T-helper 1 cell treated with Interleukin-12 subunit alpha and Interleukin-12 subunit beta and Interleukin-4 antibody, amounts not matched to agents 30 μg/mL and 1 μg/mL, for 36 hours (primary cell): ENCODE measurements around the gene ADAM8.
"Not testable (repeated sequence)": the region's sequence is repeated elsewhere in the genome, so short reads cannot be mapped to it uniquely, and the experiment has no call there.

Experiments
- H3K27ac Mint-ChIP-seq: one replicate; pipeline ENCODE4 v1.8.0; 2021; ENCODE audit warnings: mild to moderate bottlenecking, mixed read lengths
- H3K27me3 Mint-ChIP-seq: one replicate; pipeline ENCODE4 v1.8.0; 2021; ENCODE audit warnings: low read depth, mixed read lengths
- H3K36me3 Mint-ChIP-seq: one replicate; pipeline ENCODE4 v1.8.0; 2021; ENCODE audit warnings: low read depth, mixed read lengths
- H3K4me1 Mint-ChIP-seq: one replicate; pipeline ENCODE4 v1.8.0; 2021; ENCODE audit warnings: low read depth, mixed read lengths
- H3K4me3 Mint-ChIP-seq: one replicate; pipeline ENCODE4 v1.8.0; 2021; ENCODE audit warnings: mild to moderate bottlenecking, moderate library complexity, mixed read lengths
- H3K9me3 Mint-ChIP-seq: one replicate; pipeline ENCODE4 v1.8.0; 2021; ENCODE audit warnings: mixed read lengths

The ADAM8 gene

DNA sequence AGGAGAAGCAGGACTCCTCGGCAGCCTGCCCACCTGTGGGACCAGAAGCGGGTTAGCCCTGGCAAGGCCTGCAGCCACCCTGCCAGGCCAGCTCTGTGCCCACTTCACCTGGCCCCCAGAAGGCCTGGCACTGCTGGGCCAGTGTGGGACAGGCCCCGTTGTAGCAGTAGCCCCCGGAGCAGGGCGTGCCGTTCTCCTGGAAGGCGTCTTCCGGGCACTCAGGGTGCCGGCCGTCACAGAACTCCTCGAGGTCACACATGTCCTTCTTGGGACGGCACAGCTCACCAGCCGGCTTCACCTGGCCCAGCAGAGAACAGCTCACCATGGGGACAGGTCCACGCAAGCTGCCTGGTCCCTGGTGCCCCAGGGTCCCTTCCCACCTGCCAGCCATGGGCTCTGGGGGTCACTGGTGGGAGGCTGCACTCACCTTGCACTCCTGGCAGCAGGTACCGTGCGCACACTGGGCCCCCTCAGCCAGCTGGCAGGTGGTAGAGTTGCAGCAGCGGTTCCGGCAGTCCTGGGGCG is 5.8 kb downstream of the ADAM8 start:
- Mint-ChIP-seq H3K36me3 (peaks cover 7% of the 10 kb centered on the region), H3K9me3 (no peaks in the 10 kb centered on the region), H3K27ac (no peak overlapping the region), H3K4me1 (peaks cover 5% of the 10 kb centered on the region), H3K27me3 (no peaks in the 10 kb centered on the region), H3K4me3 (no peak overlapping the region)

- Mint-ChIP-seq H3K9me3 (no peaks in the 10 kb centered on the region), H3K4me1 (peaks cover 10% of the 10 kb centered on the region), H3K36me3 (peaks cover 12% of the 10 kb centered on the region), H3K27ac (no peak overlapping the region), H3K4me3 (no peak overlapping the region), H3K27me3 (no peaks in the 10 kb centered on the region)
These were observed 6.5 kb downstream of the ADAM8 start for GRCh38 chr10:133270204-133270603.

GRCh38 chr10:133269367-133269766 is 7.3 kb downstream of the ADAM8 start:
- Mint-ChIP-seq H3K36me3 (peaks cover 11% of the 10 kb centered on the region), H3K4me3 (no peak overlapping the region), H3K27ac (no peak overlapping the region)

GRCh38 chr10:133268532-133268931 is 8.1 kb downstream of the ADAM8 start:
- H3K9me3 Mint-ChIP-seq, result no peaks in the 10 kb centered on the region
- H3K36me3 Mint-ChIP-seq, result peaks cover 18% of the 10 kb centered on the region
- peaks cover 20% of the 10 kb centered on the region for H3K4me1 Mint-ChIP-seq
- H3K4me3 Mint-ChIP-seq, result no peak overlapping the region
- H3K27me3 Mint-ChIP-seq, result no peaks in the 10 kb centered on the region
- no peak overlapping the region for H3K27ac Mint-ChIP-seq

More at GRCh38 chr10:133269367-133269766, 7.3 kb downstream of the ADAM8 start:
- H3K4me1 Mint-ChIP-seq, result peaks cover 14% of the 10 kb centered on the region
- no peaks in the 10 kb centered on the region for H3K9me3 Mint-ChIP-seq
- no peaks in the 10 kb centered on the region for H3K27me3 Mint-ChIP-seq

DNA sequence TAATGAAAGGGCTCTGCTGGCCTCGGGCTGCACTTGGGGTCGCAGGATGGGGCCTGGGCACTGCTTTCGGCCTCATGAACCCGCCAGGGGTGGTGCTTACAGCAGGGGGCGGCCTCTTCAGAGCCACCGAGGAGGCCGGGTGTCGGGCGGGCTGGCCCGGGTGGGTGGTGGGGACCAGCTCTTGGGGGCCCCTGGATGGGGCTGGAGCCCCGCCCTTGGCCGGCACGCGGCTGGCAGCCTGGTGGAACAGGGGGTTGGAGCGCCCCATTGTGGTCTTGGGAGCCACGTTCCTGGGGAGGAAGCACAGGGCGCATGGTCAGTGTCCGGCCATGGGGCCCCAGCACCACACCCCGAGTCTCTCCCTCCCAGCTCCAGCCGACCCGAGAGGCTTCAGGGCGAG is 8.8 kb downstream of the ADAM8 start:
- no peak overlapping the region for H3K27ac Mint-ChIP-seq
- H3K4me3 Mint-ChIP-seq, result no peak overlapping the region
- peaks cover 23% of the 10 kb centered on the region for H3K36me3 Mint-ChIP-seq
- no peaks in the 10 kb centered on the region for H3K27me3 Mint-ChIP-seq
- H3K4me1 Mint-ChIP-seq, result peaks cover 22% of the 10 kb centered on the region
- H3K9me3 Mint-ChIP-seq, result no peaks in the 10 kb centered on the region

- Mint-ChIP-seq H3K36me3 (peaks cover 23% of the 10 kb centered on the region), H3K9me3 (no peaks in the 10 kb centered on the region), H3K27ac (no peak overlapping the region), H3K27me3 (no peaks in the 10 kb centered on the region), H3K4me1 (peaks cover 22% of the 10 kb centered on the region), H3K4me3 (no peak overlapping the region)
These were observed 9.4 kb downstream of the ADAM8 start for GRCh38 chr10:133267293-133267692.

DNA sequence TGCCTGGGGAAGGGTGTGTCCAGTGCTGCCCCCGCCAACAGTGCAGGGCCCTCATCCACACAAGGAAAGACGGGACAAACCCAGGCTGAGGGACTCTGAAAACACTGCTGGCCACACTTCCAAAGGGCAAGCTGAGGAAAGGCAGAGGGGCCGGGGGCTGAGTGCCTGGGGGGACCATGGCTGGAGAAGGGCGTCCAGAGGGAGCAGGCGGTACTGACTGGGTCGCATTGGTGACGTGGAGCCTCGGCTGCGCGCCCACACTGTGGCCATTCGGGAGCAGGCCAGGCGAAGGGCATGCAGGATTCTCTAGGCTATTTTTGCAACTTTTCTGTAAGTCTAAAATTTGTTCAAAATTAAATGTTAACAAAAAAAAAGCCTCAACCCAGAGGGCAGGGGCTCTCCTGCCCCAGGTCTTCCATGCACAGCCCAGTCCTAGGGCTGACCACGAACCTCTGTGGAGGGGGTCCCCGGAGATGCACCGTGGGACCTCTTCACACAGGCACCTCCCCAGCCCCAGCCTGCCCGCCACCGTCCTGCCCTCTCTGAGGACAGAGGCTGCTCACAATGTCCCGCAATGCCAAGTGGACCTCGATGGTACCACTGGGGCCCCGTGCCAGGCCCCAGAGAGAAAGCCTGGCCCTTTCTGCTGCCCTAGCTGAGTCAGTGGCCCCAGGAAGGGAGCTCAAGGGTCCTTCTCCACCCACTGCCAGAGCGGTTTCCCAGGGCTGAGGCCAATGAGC is 10.4 kb downstream of the ADAM8 start:
- Mint-ChIP-seq H3K9me3 (no peaks in the 10 kb centered on the region), H3K27ac (no peak overlapping the region), H3K4me3 (no peak overlapping the region), H3K36me3 (peaks cover 23% of the 10 kb centered on the region), H3K27me3 (no peaks in the 10 kb centered on the region), H3K4me1 (peaks cover 24% of the 10 kb centered on the region)

- H3K9me3 Mint-ChIP-seq, H3K27ac Mint-ChIP-seq, H3K27me3 Mint-ChIP-seq: not testable (repeated sequence)
- Mint-ChIP-seq H3K4me3 (peak overlapping the region; percentile 62), H3K36me3 (peaks cover 23% of the 10 kb centered on the region), H3K4me1 (peaks cover 33% of the 10 kb centered on the region)
These were observed 11.6 kb downstream of the ADAM8 start for GRCh38 chr10:133265052-133265451.

DNA sequence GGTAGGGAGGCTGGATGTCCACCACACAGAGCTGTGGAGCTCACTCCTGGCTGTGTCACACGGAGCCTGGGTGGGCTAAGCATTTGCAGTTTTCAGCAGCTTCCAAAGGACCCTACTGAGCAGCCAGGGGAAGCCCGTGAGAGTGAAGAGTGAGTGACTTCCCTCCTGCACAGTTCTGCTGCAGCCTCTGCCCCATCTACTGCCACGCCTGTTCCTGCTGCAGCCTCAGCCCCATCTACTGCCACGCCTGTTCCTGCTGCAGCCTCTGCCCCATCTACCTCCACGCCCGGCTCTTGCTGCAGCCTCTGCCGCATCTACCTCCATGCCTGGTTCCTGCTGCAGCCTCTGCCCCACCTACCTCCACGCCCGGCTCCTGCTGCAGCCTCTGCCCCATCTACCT is 12.2 kb downstream of the ADAM8 start:
- no peaks in the 10 kb centered on the region for H3K9me3 Mint-ChIP-seq
- no peaks in the 10 kb centered on the region for H3K27me3 Mint-ChIP-seq
- H3K4me3 Mint-ChIP-seq, result peak overlapping the region; percentile 63
- peaks cover 23% of the 10 kb centered on the region for H3K36me3 Mint-ChIP-seq
- H3K4me1 Mint-ChIP-seq, result peaks cover 38% of the 10 kb centered on the region
- H3K27ac Mint-ChIP-seq, result peak overlapping the region; percentile 29

DNA sequence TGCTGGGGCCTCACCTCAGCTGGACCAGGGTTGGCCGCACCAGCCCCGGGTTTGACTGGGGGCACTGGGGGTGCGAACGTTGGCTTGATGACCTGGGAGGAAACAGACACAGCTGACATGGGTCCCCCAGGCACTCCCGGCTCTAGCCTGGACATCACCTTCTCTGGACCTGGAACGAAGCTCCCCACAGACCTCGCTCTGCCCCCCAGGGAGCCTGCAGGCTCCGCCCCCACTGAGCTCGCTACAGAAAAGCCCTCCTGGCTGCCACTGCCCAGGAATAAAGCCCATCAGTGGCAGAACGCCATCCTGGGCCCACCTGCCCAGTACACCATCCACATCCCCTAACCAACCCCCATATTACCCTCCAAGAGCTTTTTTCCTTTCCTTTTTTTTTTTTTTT is 13.0 kb downstream of the ADAM8 start:
- Mint-ChIP-seq H3K27ac (peak overlapping the region; percentile 20), H3K9me3 (no peaks in the 10 kb centered on the region), H3K4me1 (peaks cover 43% of the 10 kb centered on the region), H3K4me3 (peak overlapping the region; percentile 63), H3K36me3 (peaks cover 23% of the 10 kb centered on the region), H3K27me3 (no peaks in the 10 kb centered on the region)

DNA sequence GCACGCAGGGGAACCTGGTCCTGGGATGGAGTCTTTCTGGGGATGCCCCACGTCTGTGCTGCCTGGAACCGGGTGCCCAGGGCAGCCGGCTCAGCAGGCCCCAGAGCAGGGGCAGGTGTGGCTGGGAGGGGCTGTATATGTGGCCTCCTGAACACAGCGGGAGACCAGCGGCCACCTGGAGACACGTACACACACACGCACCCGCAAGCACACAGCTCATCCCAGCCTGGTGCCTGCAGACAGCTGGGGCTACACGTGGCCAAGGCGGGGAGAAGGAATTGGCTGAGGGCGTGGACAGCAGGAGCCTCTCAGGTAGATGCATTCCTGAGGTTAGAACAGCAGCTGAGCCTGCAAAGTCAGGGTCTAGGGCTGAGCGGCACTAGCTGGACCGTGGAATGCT is 14.0 kb downstream of the ADAM8 start:
- Mint-ChIP-seq H3K4me3 (no peak overlapping the region), H3K9me3 (no peaks in the 10 kb centered on the region), H3K27me3 (no peaks in the 10 kb centered on the region), H3K27ac (no peak overlapping the region), H3K4me1 (peaks cover 48% of the 10 kb centered on the region), H3K36me3 (peaks cover 23% of the 10 kb centered on the region)

DNA sequence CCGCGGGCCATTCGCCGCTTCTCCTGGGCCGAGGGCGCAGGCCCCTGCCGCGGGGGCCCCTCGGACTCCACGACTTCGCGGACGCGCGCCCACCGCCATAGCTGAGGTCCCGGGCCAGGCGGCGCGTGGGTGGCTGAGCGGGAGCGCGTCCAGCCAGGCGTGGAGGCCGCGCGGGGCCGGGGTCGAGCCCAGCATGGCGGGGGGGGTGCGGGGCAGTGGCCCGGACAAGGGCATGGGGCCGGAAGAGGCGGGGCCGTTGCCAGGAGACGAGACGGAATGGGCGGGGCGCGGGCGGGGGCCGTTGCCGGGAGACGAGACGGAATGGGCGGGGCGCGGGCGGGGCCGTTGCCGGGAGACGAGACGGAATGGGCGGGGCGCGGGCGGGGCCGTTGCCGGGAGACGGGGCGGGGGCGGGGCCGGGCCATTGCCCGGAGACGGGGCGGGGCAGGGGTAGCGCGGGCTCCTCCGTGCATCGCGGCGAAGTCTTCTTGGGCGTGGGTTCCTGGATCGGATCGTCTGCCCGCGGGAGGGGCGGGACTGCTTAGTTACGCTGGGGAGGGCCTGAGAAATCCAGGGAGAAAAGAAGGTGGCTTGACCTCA is 14.8 kb downstream of the ADAM8 start:
- Mint-ChIP-seq H3K9me3 (no peaks in the 10 kb centered on the region), H3K36me3 (peaks cover 23% of the 10 kb centered on the region), H3K4me3 (peak overlapping the region; percentile 80), H3K27me3 (no peaks in the 10 kb centered on the region), H3K27ac (no peak overlapping the region), H3K4me1 (peaks cover 50% of the 10 kb centered on the region)

- Mint-ChIP-seq H3K27ac (peak overlapping the region; percentile 80), H3K4me3 (peak overlapping the region; percentile 80), H3K4me1 (peaks cover 50% of the 10 kb centered on the region), H3K36me3 (peaks cover 23% of the 10 kb centered on the region), H3K27me3 (no peaks in the 10 kb centered on the region), H3K9me3 (no peaks in the 10 kb centered on the region)
These were observed 15.6 kb downstream of the ADAM8 start for GRCh38 chr10:133260895-133261725.

DNA sequence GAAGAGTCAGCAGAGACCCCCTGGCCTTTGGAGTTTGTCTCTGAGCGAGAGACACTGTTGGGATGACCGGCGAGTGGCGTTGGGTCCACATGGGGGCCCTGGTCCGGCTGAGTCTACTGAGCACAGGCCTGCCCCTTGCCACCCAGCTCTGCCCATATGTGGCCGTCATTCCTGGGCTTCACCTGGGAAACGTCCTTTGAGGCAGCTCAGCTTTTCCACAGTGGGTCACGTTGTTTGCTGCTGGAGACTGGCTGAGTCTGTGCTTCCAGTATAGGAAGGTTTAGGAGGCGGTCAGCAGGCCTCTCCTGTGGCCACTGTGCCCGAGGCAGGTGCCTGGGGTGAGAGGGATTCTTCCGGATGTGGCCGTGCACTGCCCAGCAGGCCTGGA is 17.1 kb downstream of the ADAM8 start:
- Mint-ChIP-seq H3K4me1 (peaks cover 39% of the 10 kb centered on the region), H3K9me3 (no peaks in the 10 kb centered on the region), H3K27ac (peak overlapping the region; percentile 97), H3K27me3 (no peaks in the 10 kb centered on the region), H3K4me3 (peak overlapping the region; percentile 71), H3K36me3 (peaks cover 14% of the 10 kb centered on the region)
